Activated naive CD8-positive, alpha-beta T cell treated with anti-CD3 and anti-CD28 coated beads for 36 hours (primary cell): ENCODE results near the gene VKORC1. TPM values are rescaled to one million over a fixed set of nuclear protein-coding genes. Genes with fewer than 3 reads are reported as not detected.

ENCODE experiments used
- DNase-seq: peaks from one replicate; pipeline ENCODE4 v3.0.0; 2021
- H3K27ac Mint-ChIP-seq: one replicate; pipeline ENCODE4 v1.8.0; 2022; ENCODE audit warnings: mild to moderate bottlenecking, moderate library complexity, mixed read lengths
- H3K27me3 Mint-ChIP-seq: one replicate; pipeline ENCODE4 v1.8.0; 2022; ENCODE audit warnings: mild to moderate bottlenecking, mixed read lengths
- H3K36me3 Mint-ChIP-seq: one replicate; pipeline ENCODE4 v1.8.0; 2021; ENCODE audit warnings: mild to moderate bottlenecking, mixed read lengths
- H3K4me1 Mint-ChIP-seq: one replicate; pipeline ENCODE4 v1.8.0; 2021; ENCODE audit warnings: mixed read lengths
- H3K4me3 Mint-ChIP-seq: one replicate; pipeline ENCODE4 v1.8.0; 2022; ENCODE audit warnings: mild to moderate bottlenecking, moderate library complexity, mixed read lengths
- H3K9me3 Mint-ChIP-seq: one replicate; pipeline ENCODE4 v1.8.0; 2022; ENCODE audit warnings: mixed read lengths
- total RNA-seq, 2 experiments: library from RNA; stranded (reverse); gene quantifications; one replicate each; pipeline ENCODE4 v1.2.3, GENCODE V29; 2021

VKORC1 gene
- total RNA-seq, 2 experiments from 2014 or later = 57.9 to 61.3 TPM

DNA sequence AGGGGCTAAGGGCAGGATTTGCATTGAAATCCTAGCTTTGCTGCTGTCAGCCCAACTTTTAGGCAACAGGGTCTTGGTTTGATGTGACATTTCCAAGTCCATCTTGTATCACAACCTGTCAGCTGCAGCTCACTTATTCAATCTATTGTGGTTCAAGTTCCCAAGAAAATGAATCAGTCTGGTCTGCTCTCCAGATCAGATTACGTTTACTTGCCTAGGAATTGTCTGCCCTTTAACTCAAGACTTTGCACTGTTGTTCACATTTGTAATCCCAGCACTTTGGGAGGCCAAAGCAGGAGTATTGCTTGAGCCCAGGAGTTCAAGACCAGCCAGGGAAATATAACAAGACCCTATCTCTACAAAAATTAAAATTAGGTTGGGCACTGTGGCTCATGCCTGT, 51.2 kb downstream of the VKORC1 start:
- Mint-ChIP-seq H3K27ac (no peak overlapping the region), H3K4me3 (no peak overlapping the region), H3K9me3 (no peaks in the 10 kb centered on the region), H3K27me3 (no peaks in the 10 kb centered on the region), H3K36me3 (no peaks in the 10 kb centered on the region), H3K4me1 (no peaks in the 10 kb centered on the region)
- no peak for DNase-seq

GRCh38 chr16:31042866-31043265, 51.7 kb downstream of the VKORC1 start:
- Mint-ChIP-seq H3K4me1 (no peaks in the 10 kb centered on the region), H3K27me3 (no peaks in the 10 kb centered on the region), H3K36me3 (no peaks in the 10 kb centered on the region), H3K4me3 (no peak overlapping the region), H3K27ac (no peak overlapping the region), H3K9me3 (no peaks in the 10 kb centered on the region)
- no peak for DNase-seq

Other genes with a start within 250 kb of the VKORC1 start
- 10 to 100 TPM; 20.8 to 22.0 TPM for gene BCL7C, start 200.7 kb downstream of the VKORC1 start, total RNA-seq
- gene CTF1, start 198.2 kb downstream of the VKORC1 start, total RNA-seq = under 1 TPM; 0.16 to 0.38 TPM
- 10 to 100 TPM; 24.9 to 27.0 TPM for gene FBXL19, start 171.2 kb downstream of the VKORC1 start, total RNA-seq
- gene ORAI3, start 145.7 kb downstream of the VKORC1 start, total RNA-seq = 1 to 10 TPM; 5.4 to 5.7 TPM
- 10 to 100 TPM; 28.5 to 31.7 TPM for gene SETD1A, start 137.0 kb downstream of the VKORC1 start, total RNA-seq
- gene HSD3B7, start 109.6 kb downstream of the VKORC1 start, total RNA-seq = 1 to 10 TPM; 1.5 TPM
- gene STX1B, start 84.2 kb downstream of the VKORC1 start, total RNA-seq = 1 to 10 TPM; 1.3 to 1.6 TPM
- 10 to 100 TPM; 32.4 to 33.0 TPM for gene STX4, start 61.2 kb downstream of the VKORC1 start, total RNA-seq
- 10 to 100 TPM; 17.3 to 18.5 TPM for gene ZNF668, start 20.6 kb downstream of the VKORC1 start, total RNA-seq
- gene ZNF646, start 20.4 kb downstream of the VKORC1 start, total RNA-seq = 10 to 100 TPM; 20.0 to 21.8 TPM
- gene PRSS53, start 5.9 kb downstream of the VKORC1 start, total RNA-seq = 1 to 10 TPM; 3.0 to 3.1 TPM
- gene BCKDK, start 13.6 kb upstream of the VKORC1 start, total RNA-seq = 10 to 100 TPM; 45.5 to 49.3 TPM
- 10 to 100 TPM; 48.9 to 49.9 TPM for gene KAT8, start 22.9 kb upstream of the VKORC1 start, total RNA-seq
- not detected for gene PRSS8, start 40.9 kb upstream of the VKORC1 start, total RNA-seq
- gene PRSS36, start 55.3 kb upstream of the VKORC1 start, total RNA-seq = under 1 TPM in 1 of 2 experiments, not detected in 1; 0.74 TPM
- 100 to 1,000 TPM; 817 to 858 TPM for gene FUS, start 85.3 kb upstream of the VKORC1 start, total RNA-seq
- gene PYCARD, start 108.0 kb upstream of the VKORC1 start, total RNA-seq = 1 to 10 TPM; 5.0 to 5.2 TPM
- not detected for gene TRIM72, start 119.3 kb upstream of the VKORC1 start, total RNA-seq
- not detected for gene PYDC1, start 122.3 kb upstream of the VKORC1 start, total RNA-seq
- under 1 TPM; 0.38 to 0.68 TPM for gene ITGAM, start 165.2 kb upstream of the VKORC1 start, total RNA-seq